BE2C (cell line): ENCODE results near the gene PLD2.
A peak's percentile ranks its signal among the peaks of the same experiment; 100 is the strongest.
"Not testable (repeated sequence)": the region's sequence is repeated elsewhere in the genome, so short reads cannot be mapped to it uniquely, and the experiment has no call there.

Source experiments
- DNase-seq: peaks from one replicate; pipeline ENCODE4 v3.0.0-alpha.2; 2020
- H3K27me3 ChIP-seq: fragments of 250-450 bp; sonication (Bioruptor Pico); 2 replicates; pipeline ENCODE4 v1.5.1; 2020; ENCODE audit warnings: mild to moderate bottlenecking
- H3K36me3 ChIP-seq: fragments of 250-450 bp; sonication (Bioruptor Pico); 2 replicates; pipeline ENCODE4 v1.5.1; 2020; ENCODE audit warnings: mild to moderate bottlenecking
- H3K4me1 ChIP-seq: fragments of 250-450 bp; sonication (Bioruptor Pico); 2 replicates; pipeline ENCODE4 v1.5.1; 2020
- H3K4me3 ChIP-seq: 2 replicates; pipeline ENCODE4 v1.5.1; 2011; ENCODE audit warnings: low read depth, low read length
- H3K9me3 ChIP-seq: fragments of 250-450 bp; sonication (Bioruptor Pico); 2 replicates; pipeline ENCODE4 v1.5.1; 2020
- TF ChIP-seq, protein P1 (sequence below): IDR thresholded peaks from 2 replicates; pipeline ENCODE4 v1.5.1; 2012; ENCODE audit warnings: mild to moderate bottlenecking, low read depth, low read length

The PLD2 gene

DNA sequence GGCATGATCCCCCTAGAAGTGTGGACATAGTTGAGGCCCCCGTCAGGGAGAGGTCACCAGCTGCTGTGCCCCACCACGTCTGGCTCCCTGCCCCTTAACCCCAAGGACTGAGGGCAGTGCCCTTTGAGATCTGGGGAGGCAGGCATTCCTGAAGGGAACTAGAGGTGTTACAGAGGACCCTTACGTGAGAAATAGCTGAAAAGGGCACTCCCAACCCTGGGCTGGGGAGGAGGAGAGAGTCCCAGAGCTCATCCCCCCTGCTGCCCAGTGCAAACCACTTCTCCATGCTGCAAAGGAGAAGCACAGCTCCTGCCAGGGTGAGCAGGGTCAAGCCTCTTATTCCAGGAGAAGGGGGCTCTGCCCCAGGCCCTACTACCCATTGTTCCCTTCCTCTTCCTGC, 15.9 kb downstream of the PLD2 start:
- TF ChIP-seq, protein P1, sequence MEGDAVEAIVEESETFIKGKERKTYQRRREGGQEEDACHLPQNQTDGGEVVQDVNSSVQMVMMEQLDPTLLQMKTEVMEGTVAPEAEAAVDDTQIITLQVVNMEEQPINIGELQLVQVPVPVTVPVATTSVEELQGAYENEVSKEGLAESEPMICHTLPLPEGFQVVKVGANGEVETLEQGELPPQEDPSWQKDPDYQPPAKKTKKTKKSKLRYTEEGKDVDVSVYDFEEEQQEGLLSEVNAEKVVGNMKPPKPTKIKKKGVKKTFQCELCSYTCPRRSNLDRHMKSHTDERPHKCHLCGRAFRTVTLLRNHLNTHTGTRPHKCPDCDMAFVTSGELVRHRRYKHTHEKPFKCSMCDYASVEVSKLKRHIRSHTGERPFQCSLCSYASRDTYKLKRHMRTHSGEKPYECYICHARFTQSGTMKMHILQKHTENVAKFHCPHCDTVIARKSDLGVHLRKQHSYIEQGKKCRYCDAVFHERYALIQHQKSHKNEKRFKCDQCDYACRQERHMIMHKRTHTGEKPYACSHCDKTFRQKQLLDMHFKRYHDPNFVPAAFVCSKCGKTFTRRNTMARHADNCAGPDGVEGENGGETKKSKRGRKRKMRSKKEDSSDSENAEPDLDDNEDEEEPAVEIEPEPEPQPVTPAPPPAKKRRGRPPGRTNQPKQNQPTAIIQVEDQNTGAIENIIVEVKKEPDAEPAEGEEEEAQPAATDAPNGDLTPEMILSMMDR = no peak
- Histone ChIP-seq H3K4me1 (no peaks in the 10 kb centered on the region), H3K27me3 (no peaks in the 10 kb centered on the region), H3K4me3 (no peak overlapping the region), H3K36me3 (no peaks in the 10 kb centered on the region), H3K9me3 (no peaks in the 10 kb centered on the region)
- no peak for DNase-seq

DNA sequence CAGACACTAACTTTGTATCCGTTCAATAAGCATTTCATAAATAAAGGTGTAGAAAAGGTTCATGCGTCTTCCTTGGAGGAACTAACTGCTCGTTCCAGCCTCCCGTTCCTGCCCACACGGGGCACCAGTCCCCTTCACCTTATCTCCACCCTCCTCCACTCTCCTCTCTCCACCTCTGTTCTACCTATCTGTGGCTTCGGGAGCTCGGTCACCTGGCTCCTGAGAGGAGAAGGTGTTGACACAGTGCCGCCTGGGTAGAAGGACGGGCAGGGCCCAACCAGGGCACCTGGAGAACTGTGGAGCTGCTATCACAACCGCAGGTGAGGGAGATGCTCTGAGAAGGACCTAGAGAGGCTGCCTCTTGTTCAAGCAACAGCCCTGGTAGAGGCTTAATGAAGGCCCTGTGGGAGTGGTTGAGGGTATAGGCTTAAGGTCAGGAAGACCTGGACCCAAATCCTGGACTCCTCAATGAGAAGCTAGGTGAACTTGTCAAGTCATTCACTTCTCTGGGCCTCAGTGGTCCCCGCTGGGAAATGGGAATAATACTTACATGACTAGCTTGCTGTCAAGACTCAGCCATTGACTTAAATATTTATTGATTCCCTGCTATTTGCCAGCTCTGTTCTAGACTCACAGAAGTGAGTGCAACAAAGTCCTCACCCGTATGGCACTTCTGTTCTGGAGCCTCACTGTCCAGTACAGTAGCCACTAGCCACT, 16.6 kb downstream of the PLD2 start:
- TF ChIP-seq, protein P1 = no peak
- Histone ChIP-seq H3K4me1 (no peaks in the 10 kb centered on the region), H3K9me3 (no peaks in the 10 kb centered on the region), H3K36me3 (no peaks in the 10 kb centered on the region), H3K27me3 (no peaks in the 10 kb centered on the region), H3K4me3 (no peak overlapping the region)
- no peak for DNase-seq

DNA sequence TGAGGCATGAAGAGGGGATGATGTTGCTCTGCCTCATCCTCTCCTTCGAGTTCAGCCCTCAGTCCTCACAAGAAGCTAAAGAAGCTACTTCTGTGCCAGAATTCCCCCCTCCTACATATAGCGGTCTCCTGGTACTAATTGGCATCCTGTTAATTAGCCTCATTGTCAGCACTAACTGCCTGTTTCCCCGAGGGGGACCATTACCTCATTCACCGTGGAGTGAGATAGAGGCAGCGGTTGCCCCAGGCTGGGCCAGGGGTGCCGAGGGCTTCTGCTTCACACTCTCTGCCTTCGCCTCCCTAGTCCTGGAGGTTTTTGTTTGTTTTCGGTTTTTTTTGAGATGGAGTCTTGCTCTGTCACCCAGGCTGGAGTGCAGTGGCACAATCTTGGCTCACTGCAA, 20.4 kb downstream of the PLD2 start:
- TF ChIP-seq, protein P1 = no peak
- DNase-seq = no peak
- Histone ChIP-seq H3K9me3 (no peaks in the 10 kb centered on the region), H3K4me1 (no peaks in the 10 kb centered on the region), H3K27me3 (no peaks in the 10 kb centered on the region), H3K4me3 (no peak overlapping the region), H3K36me3 (no peaks in the 10 kb centered on the region)

DNA sequence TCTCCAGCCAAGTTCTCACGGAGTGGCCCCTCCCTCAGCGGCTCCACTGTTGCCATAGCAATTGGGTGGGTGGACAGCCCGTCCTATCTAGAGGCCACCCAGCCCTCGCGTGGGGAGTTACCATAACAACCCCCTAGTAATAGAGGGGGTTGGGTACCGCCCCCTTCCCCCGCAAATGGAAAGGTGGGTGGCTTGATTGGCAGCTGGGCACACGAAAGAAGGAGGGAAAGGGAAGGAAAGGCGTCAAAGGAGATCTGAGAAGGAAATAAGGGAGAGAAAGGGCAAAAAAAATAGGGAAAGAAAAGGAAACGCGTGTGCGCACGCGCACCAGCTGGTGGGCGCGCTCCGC, 25.9 kb downstream of the PLD2 start:
- not testable (repeated sequence) for DNase-seq, H3K9me3 ChIP-seq, H3K27me3 ChIP-seq, H3K36me3 ChIP-seq, H3K4me1 ChIP-seq
- peak overlapping the region; percentile 72 for H3K4me3 ChIP-seq

DNA sequence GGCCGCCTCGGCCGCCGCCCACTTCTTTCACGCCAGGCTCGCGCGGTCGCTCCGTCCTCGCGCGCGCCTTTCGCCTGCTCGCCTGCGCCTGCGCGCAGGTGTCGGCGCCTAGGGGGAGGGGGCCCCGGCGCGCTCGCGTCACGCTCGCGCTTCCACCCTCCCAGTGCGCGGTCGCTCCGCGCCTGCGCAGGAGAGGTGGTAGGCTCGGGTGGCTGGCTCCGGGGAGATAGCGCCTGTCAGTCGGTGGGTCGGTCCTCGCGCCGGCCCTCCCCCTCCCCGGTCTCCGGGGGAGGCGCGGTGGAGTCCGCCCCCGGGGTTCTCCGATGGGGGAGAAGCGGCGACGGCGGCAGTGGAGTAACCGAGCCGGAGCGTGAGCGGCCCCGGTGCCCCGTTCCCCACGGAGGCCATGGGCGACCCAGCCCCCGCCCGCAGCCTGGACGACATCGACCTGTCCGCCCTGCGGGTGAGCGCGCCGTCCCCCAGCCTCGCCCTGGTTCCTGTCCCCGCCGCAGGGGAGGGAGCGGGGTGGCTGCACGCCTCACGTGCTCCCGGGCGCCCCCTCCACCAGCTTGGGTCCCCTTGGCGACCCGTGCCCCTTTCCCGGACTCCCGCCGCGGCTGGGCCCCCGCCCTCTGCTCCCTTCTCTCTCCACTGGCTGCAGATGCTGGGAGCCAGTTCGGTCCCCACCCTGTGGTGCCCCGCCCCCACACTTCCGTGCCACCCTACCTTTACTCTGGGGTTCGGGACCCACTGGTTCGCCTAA, 26.4 kb downstream of the PLD2 start, which contains the start of gene MINK1:
TSS of gene MINK1 (plus strand) at position 163 of the 763 bp plus-strand sequence. CDS start at position 407, 244 bp downstream.
- Histone ChIP-seq H3K4me1 (no peaks in the 10 kb centered on the region), H3K27me3 (no peaks in the 10 kb centered on the region), H3K4me3 (peak within 1 kb of the TSS; percentile 72), H3K36me3 (no peaks in the 10 kb centered on the region), H3K9me3 (no peaks in the 10 kb centered on the region)
- TF ChIP-seq, protein P1 = no peak
- DNase-seq = peak; percentile 84

DNA sequence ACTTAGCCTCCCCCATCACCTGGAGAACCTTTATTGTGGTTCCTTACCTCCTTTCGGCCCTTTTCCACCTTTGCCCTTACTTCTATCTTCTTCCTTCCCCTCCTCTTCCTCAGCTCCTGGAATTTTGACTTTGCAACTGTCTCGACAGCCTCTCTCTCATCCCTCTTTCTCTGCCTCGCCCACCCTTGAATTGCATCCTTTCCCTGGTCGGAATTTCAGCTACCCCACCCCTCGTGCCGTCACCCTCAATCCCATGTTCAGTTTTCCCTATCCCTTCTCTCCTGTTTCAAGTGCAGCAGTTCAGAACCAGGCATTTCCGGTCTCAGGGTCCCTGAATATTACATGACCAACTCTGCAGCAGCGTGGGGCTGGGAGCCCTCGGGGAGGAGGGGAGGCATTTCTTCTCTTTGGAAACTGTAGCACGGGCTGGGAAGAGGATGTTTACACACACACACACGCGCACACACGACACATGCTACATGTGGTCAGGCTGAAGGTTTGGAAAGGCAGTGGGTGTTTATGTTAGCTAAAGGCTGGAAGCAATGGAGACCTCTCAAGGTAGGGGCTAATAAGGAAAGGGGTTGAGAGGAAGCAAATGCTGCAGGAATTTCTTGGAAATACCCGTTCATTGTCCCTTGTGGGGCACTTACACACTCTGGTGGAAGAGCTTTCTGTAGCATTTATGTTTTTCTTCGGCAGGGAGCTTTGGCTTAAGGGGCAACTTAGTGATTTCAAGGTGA, 27.2 kb downstream of the PLD2 start:
- Histone ChIP-seq H3K4me3 (peak overlapping the region; percentile 72), H3K9me3 (no peaks in the 10 kb centered on the region), H3K27me3 (no peaks in the 10 kb centered on the region), H3K4me1 (no peaks in the 10 kb centered on the region), H3K36me3 (no peaks in the 10 kb centered on the region)
- DNase-seq = no peak
- TF ChIP-seq, protein P1 = no peak
